ENCODE results near the gene RALGAPA2.

Gene RALGAPA2

GRCh38 chr20:20709887-20710286 lies 2.6 kb downstream of the RALGAPA2 start:
- H3K36me3 ChIP-seq: peaks cover 7% of the 10 kb centered on the region; the same call in 1 of the 2 replicates
- no peak overlapping the region for H3K4me2 ChIP-seq
- peaks cover 25% of the 10 kb centered on the region for H3K4me1 ChIP-seq
- H3K9ac ChIP-seq: no peak overlapping the region
- H4K20me1 ChIP-seq: peaks cover 26% of the 10 kb centered on the region; the same call in 1 of the 2 replicates
- no peak overlapping the region for H3K27ac ChIP-seq
- TF ChIP-seq Cebpa-rat (IDR thresholded peaks at IDR 0.05): no peak
- no peaks in the 10 kb centered on the region for H3K9me3 ChIP-seq
- H3K27me3 ChIP-seq: no peaks in the 10 kb centered on the region
- no peak overlapping the region for H3K4me3 ChIP-seq

GRCh38 chr20:20706285-20706684 lies 6.2 kb downstream of the RALGAPA2 start:
- Histone ChIP-seq H3K4me3 (no peak overlapping the region), H3K4me2 (no peak overlapping the region), H3K4me1 (peaks cover 14% of the 10 kb centered on the region)

GRCh38 chr20:20702330-20703245 lies 9.9 kb downstream of the RALGAPA2 start:
- Histone ChIP-seq H3K4me3 (no peak overlapping the region), H3K4me1 (no peaks in the 10 kb centered on the region), H3K9ac (no peak overlapping the region), H3K9me3 (peaks cover 4% of the 10 kb centered on the region; the same call in 1 of the 2 replicates), H4K20me1 (peaks cover 51% of the 10 kb centered on the region), H3K27ac (no peak overlapping the region), H3K27me3 (no peaks in the 10 kb centered on the region), H3K4me2 (no peak overlapping the region), H3K36me3 (no peaks in the 10 kb centered on the region)
- TF ChIP-seq Cebpa-rat (IDR thresholded peaks at IDR 0.05): no peak

More at GRCh38 chr20:20706285-20706684, 6.2 kb downstream of the RALGAPA2 start:
- no peak for TF ChIP-seq Cebpa-rat (IDR thresholded peaks at IDR 0.05)
- H3K9me3 ChIP-seq: no peaks in the 10 kb centered on the region
- peaks cover 46% of the 10 kb centered on the region for H4K20me1 ChIP-seq
- H3K9ac ChIP-seq: no peak overlapping the region
- H3K27me3 ChIP-seq: no peaks in the 10 kb centered on the region
- peaks cover 7% of the 10 kb centered on the region; the same call in 1 of the 2 replicates for H3K36me3 ChIP-seq
- H3K27ac ChIP-seq: no peak overlapping the region

GRCh38 chr20:20699917-20700316 lies 12.5 kb downstream of the RALGAPA2 start:
- Histone ChIP-seq H4K20me1 (peaks cover 58% of the 10 kb centered on the region), H3K9me3 (peaks cover 4% of the 10 kb centered on the region; the same call in 1 of the 2 replicates), H3K27me3 (no peaks in the 10 kb centered on the region), H3K4me1 (no peaks in the 10 kb centered on the region), H3K36me3 (no peaks in the 10 kb centered on the region), H3K4me3 (no peak overlapping the region), H3K27ac (no peak overlapping the region), H3K4me2 (no peak overlapping the region), H3K9ac (no peak overlapping the region)
- no peak for TF ChIP-seq Cebpa-rat (IDR thresholded peaks at IDR 0.05)

DNA sequence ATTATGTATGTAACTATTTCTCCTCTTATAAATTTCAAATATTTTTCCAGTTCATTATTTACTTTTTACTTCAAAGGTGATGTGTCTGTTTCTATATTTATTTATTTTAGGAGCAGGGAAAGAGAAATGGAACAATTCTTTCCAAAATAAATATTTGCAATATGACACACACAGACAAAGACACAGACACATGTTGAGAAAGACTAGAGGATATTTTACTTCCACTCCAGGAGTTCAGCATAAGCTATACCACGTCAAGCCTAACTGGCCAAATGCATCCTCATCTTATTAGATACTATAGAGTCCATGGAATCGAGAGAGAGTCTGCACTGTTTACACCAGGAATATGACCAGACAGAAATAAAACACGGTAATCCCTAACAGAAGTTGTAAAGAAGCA lies 13.3 kb downstream of the RALGAPA2 start:
- Histone ChIP-seq H3K36me3 (0 out of 2 replicates have a peak, but pooled peaks cover 5% of the 10 kb centered on the region), H3K27ac (no peak overlapping the region), H4K20me1 (peaks cover 56% of the 10 kb centered on the region), H3K4me1 (no peaks in the 10 kb centered on the region), H3K4me3 (no peak overlapping the region), H3K4me2 (no peak overlapping the region), H3K9ac (no peak overlapping the region), H3K27me3 (no peaks in the 10 kb centered on the region), H3K9me3 (peaks cover 4% of the 10 kb centered on the region; the same call in 1 of the 2 replicates)
- TF ChIP-seq Cebpa-rat (IDR thresholded peaks at IDR 0.05): no peak

DNA sequence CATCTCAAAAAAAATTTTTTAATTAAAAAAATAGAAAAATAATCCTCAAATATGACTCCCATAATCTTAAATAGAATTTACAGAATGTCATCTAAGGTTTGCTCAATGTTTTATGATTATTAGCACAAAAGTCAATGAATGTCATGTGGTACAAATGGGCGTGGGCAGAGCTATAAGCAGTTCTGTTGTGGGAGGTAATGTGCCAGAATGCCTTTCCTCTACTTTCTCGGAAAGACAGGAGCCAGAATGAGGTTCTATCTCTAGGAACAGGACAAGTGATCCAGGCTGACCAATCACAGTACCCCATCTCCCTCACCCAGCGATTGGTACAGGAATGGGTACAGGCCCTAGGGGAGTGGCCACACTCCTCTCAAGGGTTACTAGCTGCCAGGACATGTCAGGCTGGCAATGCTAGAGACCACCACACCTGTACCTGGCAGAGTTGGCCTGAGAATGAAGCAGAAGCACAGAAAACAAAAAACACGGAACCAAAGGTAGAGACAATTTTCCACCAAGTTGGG lies 15.1 kb downstream of the RALGAPA2 start:
- TF ChIP-seq Cebpa-rat (IDR thresholded peaks at IDR 0.05): no peak
- peaks cover 51% of the 10 kb centered on the region for H4K20me1 ChIP-seq
- no peak overlapping the region for H3K4me3 ChIP-seq
- no peaks in the 10 kb centered on the region for H3K4me1 ChIP-seq
- no peaks in the 10 kb centered on the region for H3K27me3 ChIP-seq
- H3K27ac ChIP-seq: no peak overlapping the region
- H3K4me2 ChIP-seq: no peak overlapping the region
- H3K36me3 ChIP-seq: 0 out of 2 replicates have a peak, but pooled peaks cover 5% of the 10 kb centered on the region
- peaks cover 4% of the 10 kb centered on the region; the same call in 1 of the 2 replicates for H3K9me3 ChIP-seq
- H3K9ac ChIP-seq: no peak overlapping the region

GRCh38 chr20:20695250-20695816 lies 17.1 kb downstream of the RALGAPA2 start:
- Histone ChIP-seq H3K4me1 (peaks cover 4% of the 10 kb centered on the region; the same call in 1 of the 2 replicates), H3K4me3 (no peak overlapping the region), H3K4me2 (no peak overlapping the region), H3K36me3 (0 out of 2 replicates have a peak, but pooled peaks cover 5% of the 10 kb centered on the region), H3K27ac (no peak overlapping the region), H3K9ac (no peak overlapping the region), H3K27me3 (no peaks in the 10 kb centered on the region), H3K9me3 (peaks cover 4% of the 10 kb centered on the region; the same call in 1 of the 2 replicates), H4K20me1 (peaks cover 67% of the 10 kb centered on the region)
- TF ChIP-seq Cebpa-rat (IDR thresholded peaks at IDR 0.05): no peak

DNA sequence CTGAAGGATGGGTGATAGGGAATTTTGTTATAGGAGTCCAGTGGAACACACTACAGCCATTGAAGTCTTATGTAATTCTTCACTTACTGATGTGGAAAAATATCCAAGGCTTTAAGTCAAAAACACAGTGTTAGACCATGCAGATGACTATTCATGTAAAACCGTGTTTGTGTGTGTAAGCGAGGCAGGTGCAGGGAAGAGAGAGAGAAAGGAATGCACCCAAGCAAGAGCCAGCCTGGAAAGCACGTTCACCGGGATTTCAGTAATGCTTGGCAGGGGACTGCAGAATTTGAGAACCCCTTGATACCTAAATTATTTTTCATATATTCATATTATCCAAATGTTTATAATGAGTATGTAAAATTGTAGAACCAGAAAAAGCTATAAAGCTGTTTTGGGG lies 17.9 kb downstream of the RALGAPA2 start:
- Histone ChIP-seq H3K27ac (no peak overlapping the region), H3K36me3 (0 out of 2 replicates have a peak, but pooled peaks cover 5% of the 10 kb centered on the region), H4K20me1 (peaks cover 74% of the 10 kb centered on the region), H3K9me3 (no peaks in the 10 kb centered on the region), H3K4me2 (no peak overlapping the region), H3K27me3 (no peaks in the 10 kb centered on the region), H3K4me1 (peaks cover 4% of the 10 kb centered on the region; the same call in 1 of the 2 replicates), H3K4me3 (no peak overlapping the region), H3K9ac (no peak overlapping the region)
- TF ChIP-seq Cebpa-rat (IDR thresholded peaks at IDR 0.05): no peak

GRCh38 chr20:20692587-20692986 lies 19.9 kb downstream of the RALGAPA2 start:
- Histone ChIP-seq H3K9ac (no peak overlapping the region), H3K27ac (no peak overlapping the region), H3K27me3 (no peaks in the 10 kb centered on the region), H3K9me3 (no peaks in the 10 kb centered on the region), H3K36me3 (0 out of 2 replicates have a peak, but pooled peaks cover 5% of the 10 kb centered on the region), H4K20me1 (peaks cover 87% of the 10 kb centered on the region), H3K4me3 (no peak overlapping the region), H3K4me1 (peaks cover 4% of the 10 kb centered on the region; the same call in 1 of the 2 replicates), H3K4me2 (no peak overlapping the region)
- TF ChIP-seq Cebpa-rat (IDR thresholded peaks at IDR 0.05): no peak
